Skeletal muscle cell (primary cell): ENCODE measurements around the gene ZNF274.
"Not testable (repeated sequence)": the region's sequence is repeated elsewhere in the genome, so short reads cannot be mapped to it uniquely, and the experiment has no call there.

ENCODE experiments used
- DNase-seq: peaks from one replicate; pipeline ENCODE4 v3.0.0-alpha.2; 2010; ENCODE audit warnings: low read depth
- H3K4me3 ChIP-seq: 2 replicates; pipeline ENCODE4 v1.5.1; 2011; ENCODE audit warnings: low read depth, mild to moderate bottlenecking, control low read depth, low read length, moderate library complexity

Gene ZNF274

DNA sequence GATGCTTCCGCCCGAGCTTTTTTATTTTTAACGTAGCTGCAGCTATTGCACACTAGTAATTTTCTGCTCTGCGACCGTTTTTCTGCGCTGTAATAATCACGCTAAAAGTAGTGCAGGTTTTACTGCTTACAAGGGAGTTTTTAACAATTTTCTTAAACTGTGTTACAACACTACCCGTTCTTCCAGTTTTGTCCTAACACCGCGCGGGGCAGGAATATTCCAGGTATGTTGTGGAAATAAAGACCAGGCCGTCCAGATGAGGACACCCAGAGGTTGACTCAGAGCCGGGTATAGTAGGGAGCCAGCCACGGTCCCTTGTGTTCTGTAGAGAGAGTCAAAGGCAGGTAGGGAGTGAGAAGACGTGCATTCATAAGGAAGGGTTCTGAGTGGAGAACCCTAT is 21.7 kb downstream of the ZNF274 start:
- H3K4me3 ChIP-seq, result no peak overlapping the region
- no peak for DNase-seq

DNA sequence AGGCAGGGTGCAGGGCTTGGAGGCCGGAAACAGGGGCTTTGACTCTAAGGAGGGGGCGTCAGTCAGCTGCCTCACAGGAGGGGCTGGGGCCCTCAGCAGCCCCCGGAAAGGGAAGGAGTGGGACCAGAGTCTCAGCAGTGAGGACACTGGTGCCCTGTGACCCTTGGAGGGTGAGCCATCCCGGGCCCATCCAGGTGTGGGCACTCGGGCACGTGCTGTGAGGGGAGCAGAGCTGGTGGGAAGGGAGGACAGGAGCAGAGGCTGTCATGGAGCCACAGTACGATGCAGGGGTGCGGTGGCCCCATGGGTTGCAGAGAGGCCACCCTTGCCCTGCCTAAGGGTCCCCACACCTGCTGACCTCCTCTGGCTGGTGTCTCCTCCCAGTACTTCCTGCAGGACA is 26.7 kb downstream of the ZNF274 start:
- DNase-seq, result no peak
- no peak overlapping the region for H3K4me3 ChIP-seq

DNA sequence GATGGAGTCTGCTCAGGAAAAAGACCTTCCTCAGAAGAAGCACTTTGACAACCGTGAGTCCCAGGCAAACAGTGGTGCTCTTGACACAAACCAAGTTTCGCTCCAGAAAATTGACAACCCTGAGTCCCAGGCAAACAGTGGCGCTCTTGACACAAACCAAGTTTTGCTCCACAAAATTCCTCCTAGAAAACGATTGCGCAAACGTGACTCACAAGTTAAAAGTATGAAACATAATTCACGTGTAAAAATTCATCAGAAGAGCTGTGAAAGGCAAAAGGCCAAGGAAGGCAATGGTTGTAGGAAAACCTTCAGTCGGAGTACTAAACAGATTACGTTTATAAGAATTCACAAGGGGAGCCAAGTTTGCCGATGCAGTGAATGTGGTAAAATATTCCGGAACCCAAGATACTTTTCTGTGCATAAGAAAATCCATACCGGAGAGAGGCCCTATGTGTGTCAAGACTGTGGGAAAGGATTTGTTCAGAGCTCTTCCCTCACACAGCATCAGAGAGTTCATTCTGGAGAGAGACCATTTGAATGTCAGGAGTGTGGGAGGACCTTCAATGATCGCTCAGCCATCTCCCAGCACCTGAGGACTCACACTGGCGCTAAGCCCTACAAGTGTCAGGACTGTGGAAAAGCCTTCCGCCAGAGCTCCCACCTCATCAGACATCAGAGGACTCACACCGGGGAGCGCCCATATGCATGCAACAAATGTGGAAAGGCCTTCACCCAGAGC is 29.6 kb downstream of the ZNF274 start:
- H3K4me3 ChIP-seq, result no peak overlapping the region
- no peak for DNase-seq

DNA sequence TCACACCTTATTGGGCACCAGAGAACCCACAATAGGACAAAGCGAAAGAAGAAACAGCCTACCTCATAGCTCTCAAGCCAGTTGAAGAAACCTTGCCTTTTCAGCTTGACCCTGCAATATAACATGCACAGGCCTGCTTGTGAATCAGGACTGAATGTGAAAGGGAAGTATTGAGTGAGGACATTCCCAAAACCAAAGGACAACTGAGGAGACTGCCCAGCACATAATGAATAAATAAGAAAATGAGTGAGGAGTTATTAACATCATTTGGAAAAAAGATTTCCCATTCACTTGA is 30.2 kb downstream of the ZNF274 start:
- H3K4me3 ChIP-seq, result no peak overlapping the region

DNA sequence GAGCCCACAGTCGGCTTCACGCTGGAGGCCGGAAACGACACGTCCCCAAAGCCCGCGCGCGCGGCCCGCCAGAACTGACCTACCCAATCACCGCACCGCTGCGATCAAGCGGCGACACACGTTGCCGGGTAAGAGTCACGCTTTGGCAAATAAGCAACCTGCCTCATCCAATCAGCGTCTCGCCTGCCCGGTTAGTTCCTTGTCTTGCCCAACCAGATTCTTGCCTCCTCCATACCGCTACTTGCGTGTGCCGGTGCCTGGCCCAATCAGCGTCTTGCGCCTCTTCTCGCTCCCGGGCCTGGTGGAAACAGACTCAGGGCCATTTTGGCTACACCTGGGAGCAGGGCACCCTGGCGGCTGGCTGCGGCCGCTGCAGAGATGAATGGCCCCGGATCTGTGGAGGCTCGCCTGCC is 34.2 kb downstream of the ZNF274 start:
- no peak overlapping the region for H3K4me3 ChIP-seq

More for the DNA sequence above, 30.2 kb downstream of the ZNF274 start:
- DNase-seq, result no peak

DNA sequence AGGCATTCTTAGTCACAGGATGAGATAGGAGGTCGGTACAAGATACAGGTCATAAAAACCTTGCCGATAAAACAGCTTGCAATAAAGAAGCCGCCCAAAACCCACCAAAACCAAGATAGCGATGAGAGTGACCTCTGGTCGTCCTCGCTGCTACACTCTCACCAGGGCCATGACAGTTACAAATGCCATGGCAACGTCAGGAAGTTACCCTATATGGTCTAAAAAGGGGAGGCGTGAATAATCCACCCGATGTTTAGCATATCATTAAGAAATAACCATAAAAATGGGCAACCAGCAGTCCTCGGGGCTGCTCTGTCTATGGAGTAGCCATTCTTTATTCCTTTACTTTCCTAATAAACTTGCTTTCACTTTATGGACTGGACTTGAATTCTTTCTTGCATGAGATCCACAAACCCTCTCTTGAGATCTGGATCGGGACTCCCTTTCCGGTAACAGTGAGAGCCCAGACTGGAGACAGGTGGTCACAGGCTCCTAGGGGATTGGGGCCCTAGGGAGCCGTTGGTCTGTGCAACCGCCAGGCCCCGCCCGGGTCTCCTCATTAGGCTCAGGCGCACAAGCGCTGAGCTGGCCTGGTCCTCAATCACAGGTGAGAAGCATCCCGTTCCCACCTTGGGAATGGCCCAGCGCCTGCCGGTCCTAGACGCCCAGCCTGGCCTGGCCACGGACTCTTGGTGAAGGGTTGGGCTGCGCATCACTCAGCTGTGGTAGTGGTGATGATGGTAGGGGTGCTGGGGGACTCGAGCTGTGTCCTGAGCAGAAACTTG is 34.9 kb downstream of the ZNF274 start:
- DNase-seq, result no peak
- H3K4me3 ChIP-seq, result no peak overlapping the region

More for the DNA sequence above, 34.2 kb downstream of the ZNF274 start:
- no peak for DNase-seq

DNA sequence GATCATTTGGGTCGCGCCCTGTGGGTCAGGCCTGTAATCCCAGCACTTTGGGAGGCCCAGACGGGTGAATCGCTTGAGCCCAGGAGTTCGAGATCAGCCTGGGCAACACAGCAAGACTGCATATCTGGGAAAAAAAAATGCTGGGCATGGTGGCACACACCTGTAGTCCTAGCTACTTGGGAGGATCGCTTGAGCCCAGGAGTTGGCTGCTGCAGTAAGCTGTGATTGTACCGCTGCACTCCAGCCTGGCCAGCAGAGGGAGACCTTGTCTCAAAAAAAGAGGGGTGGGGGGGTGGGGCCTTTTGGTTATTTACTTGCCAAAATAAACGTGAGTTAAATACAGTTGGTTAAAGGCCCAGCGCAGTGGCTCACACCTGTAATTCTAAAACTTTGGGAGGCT is 36.0 kb downstream of the ZNF274 start:
- DNase-seq, result no peak

DNA sequence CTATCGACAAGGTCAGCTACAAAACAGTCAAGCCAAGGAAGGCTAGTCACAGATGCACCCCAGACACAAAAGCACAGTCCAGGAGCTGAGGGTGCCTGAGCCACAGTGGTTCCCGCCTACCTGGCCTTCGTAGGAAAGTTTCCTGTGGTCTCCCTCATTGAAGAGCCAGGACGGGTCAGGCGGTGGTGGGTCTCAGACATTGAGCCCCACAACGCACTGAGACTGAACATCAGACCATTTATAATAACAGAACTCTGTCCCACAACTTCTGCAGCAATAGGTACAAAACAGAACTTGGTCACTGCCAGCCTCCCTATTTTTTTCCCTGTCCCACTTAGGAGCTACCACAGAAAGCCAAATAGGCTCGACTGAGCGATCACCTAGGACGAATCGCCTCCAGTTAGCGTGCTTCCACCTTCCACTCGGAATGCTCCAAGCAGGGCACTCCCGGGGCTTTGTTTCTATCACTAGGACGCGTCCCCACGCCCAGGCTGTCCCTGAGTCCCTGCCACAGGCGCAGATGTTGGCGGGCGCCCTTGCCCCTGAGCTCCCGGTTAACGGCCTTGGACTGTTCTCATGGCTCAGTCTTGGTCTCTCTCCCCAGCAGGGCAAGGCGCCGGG is 45.2 kb downstream of the ZNF274 start:
- peak overlapping the region; percentile 84 for H3K4me3 ChIP-seq
- DNase-seq, result no peak

More for the DNA sequence above, 36.0 kb downstream of the ZNF274 start:
- H3K4me3 ChIP-seq, result no peak overlapping the region

DNA sequence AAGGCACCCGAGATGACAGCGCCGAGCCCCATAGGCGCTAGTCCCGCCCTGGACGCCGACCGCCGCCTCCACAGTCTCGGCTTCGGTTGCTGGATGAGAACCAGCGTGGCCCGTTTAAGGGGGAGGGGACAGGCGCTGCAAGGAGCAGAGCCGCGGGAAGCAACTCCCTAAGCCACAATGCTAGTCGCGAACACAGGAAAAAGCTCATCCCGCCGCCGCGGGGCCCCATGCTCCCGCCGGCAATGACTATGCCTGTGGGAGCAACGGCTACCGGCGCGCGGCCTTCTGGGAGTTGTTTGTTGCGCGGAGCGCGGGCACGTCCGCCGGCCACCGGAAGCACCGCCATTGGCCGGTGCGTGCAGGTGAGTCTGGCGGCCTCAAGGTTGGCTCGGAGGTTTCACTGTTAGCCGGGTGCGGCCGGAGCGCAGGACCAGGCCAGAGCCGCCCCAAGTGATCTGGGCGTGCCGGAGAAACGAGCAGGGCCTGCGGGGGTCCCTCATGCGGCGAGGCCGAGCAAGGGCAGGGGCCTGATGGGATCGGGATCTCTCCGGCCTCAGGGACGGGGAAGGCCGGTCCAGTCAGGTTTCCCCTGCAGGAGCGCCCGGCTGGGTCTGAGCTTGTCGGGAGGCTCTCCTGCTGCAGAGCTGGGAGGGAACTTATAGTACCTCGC is 45.9 kb downstream of the ZNF274 start, which contains the start of gene ZNF544:
Gene ZNF544, plus strand, starts transcription at position 330 of the 670 bp plus-strand sequence. CDS start 15,110 bp downstream, outside the sequence.
- DNase-seq, result peak; percentile 26
- peak within 1 kb of the TSS; percentile 84 for H3K4me3 ChIP-seq

DNA sequence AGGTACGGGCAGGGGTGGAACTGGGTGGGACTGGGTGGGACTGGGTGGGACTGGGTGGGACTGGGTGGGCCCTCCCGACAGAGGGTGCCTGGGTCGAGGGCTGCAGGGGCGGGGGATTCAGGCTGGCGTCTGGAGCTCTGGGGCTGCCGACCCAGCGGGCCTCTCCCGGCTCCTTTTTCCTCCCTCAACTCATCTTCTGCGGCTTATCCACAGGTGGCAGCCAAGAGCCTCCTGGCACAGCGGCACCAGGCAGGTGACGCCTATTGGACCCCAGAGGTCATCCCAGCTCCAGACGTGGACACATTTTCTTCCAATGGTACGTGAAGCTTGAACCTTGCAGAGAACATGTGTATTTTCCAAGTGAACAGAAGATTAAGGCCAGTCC is 46.4 kb downstream of the ZNF274 start:
- peak; percentile 3 for DNase-seq
- peak overlapping the region; percentile 84 for H3K4me3 ChIP-seq

DNA sequence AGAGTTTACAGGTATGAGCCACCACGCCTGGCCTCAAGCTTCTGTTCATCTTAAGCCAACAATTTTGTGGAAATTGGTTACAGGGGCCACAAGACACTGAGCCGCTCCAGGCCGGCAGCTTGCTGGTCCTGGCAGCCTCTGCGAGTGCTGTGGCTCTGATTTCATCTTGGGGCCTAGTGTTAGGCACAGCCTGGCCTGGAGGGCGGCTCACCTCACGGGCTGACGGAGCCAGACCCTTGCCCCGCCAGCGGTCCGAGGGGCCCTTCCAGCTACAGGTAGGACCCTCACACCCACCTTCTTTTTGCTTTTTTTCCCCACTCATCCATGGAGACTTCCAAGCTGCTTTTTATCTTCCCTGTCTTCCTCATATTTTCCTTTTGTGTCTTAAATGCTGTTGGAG is 54.5 kb downstream of the ZNF274 start:
- H3K4me3 ChIP-seq, result no peak overlapping the region
- no peak for DNase-seq

DNA sequence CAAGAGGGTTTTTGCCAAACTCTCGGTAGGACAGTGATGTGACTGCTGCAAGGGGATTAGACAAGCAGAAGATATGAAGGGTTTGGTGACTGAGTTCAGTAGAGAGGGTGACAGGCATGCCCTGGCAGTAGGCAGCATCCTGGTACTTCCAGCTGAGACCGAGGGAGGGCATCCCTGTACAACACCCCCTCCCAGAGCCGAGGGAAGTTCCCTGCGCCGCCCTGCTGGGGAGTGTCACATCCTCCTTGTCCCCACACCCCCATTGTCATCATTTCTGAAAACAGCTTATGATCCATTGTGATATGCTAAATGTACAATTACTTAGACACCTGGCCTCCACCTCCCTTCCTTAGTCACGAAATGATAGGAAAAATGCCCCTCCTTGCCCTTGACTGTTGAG is 60.5 kb downstream of the ZNF274 start:
- no peak overlapping the region for H3K4me3 ChIP-seq
- no peak for DNase-seq

DNA sequence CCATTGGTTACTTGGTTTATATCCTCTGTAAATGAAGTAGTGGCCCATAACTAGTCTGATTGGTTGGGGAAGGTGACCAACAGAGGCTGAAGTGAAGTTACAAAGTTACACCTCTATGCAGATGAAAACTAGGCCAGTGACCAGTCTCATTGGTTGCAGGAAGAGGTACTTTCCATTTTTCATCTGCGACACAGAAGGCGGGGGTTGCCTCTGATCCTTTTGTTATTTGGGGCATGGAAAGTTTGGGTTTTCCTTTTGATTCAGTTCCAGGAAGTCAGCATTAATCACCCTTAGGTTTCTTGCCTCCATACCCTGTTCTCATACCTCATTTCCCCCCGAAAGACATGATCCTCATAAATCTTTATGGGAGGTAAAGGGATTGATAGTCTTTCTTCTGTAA is 66.0 kb downstream of the ZNF274 start:
- H3K4me3 ChIP-seq, result no peak overlapping the region
- DNase-seq, result no peak

DNA sequence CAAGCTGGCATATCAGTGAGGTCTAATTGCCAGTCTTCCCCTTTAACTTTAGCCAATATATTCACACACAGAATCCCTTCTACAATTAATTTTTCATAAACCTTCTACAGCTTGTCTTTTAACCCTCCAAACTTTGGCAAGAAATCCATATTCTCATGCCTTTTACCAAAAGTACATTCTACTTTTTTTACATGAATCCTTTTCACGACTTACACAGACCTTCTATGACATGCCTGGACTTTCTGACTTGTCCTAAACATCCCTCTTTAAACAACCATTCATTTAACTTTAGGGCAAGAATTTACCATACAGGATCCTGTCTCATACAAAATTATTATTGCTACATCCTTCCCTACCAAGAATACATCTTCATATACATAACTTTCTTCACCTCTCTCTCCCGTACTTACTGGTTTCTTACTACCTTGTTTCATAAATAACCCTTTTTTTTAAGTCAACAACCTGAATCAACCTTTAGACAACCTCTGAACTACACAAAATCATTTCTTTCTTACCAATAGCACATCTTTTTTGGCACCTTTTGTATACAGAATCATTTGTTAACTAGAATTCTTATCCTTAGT is 69.3 kb downstream of the ZNF274 start:
- no peak for DNase-seq
- H3K4me3 ChIP-seq, result no peak overlapping the region

DNA sequence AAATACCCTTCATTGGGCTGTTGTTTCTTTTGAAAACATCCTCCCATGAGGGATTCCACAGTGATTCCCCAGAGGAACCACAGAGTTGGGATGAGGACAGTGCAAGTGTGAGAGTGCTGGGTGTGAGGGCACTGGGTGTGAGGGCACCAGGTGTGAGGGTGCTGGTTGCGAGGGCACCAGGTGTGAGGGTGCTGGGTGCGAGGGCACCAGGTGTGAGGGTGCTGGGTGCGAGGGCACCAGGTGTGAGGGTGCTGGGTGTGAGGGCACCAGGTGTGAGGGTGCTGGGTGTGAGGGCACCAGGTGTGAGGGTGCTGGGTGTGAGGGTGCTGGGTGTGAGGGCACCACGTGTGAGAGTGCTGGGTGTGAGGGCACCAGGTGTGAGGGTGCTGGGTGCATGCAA is 75.4 kb downstream of the ZNF274 start:
- DNase-seq, H3K4me3 ChIP-seq: not testable (repeated sequence)

DNA sequence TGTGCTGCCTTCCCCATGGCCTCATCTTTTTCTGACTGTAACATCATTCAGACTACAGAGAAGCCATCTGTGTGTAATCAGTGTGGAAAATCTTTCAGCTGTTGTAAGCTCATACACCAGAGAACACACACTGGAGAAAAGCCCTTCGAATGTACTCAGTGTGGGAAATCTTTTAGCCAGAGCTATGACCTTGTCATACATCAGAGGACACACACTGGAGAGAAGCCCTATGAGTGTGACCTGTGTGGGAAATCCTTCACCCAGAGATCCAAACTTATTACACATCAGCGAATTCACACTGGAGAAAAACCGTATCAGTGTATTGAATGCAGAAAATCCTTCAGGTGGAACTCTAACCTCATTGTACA is 78.7 kb downstream of the ZNF274 start:
- H3K4me3 ChIP-seq, result no peak overlapping the region
- DNase-seq, result no peak

DNA sequence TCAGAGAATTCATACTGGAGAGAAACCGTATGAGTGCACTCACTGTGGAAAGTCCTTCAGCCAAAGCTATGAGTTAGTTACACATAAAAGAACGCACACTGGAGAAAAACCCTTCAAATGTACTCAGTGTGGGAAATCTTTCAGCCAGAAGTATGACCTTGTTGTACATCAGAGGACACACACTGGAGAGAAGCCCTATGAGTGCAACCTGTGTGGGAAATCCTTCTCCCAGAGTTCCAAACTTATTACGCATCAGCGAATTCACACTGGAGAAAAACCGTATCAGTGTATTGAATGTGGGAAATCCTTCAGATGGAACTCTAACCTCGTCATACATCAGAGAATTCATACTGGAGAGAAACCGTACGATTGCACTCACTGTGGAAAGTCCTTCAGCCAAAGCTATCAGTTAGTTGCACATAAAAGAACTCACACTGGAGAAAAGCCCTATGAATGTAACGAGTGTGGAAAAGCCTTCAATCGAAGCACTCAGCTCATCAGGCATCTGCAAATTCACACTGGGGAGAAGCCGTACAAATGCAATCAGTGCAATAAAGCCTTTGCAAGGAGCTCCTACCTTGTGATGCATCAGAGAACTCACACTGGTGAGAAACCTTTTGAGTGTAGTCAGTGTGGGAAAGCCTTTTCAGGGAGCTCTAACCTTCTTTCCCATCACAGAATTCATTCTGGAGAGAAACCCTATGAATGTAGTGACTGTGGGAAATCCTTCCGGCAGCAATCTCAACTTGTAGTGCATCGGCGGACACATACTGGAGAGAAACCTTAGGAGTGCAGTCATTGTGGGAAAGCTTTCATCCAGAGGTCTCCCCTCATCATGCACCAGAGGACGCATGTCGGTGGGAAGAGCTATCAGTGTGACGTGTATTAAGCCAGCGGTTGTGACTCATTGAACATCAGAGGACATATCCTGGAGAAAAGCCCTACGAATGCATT is 79.4 kb downstream of the ZNF274 start:
- H3K4me3 ChIP-seq, result no peak overlapping the region
- no peak for DNase-seq

DNA sequence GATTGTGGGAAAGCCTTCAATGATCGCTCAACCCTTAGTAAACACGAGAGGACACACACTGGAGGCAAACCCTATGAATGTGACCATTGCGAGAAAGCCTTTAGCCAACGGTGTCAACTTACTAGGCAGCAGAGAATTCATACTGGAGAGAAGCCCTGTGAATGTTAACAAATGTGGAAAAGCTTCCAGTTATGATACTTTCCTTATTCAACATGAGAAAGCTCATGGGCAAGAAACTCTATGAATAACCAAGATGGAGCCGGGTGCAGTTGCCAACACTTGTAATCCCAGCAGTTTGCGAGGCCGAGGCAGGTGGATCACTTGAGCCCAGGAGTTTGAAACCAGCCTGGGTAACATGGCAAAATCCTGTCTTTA is 80.0 kb downstream of the ZNF274 start:
- DNase-seq, result no peak
- H3K4me3 ChIP-seq, result no peak overlapping the region
